Hepatocyte (in vitro differentiated cells): Measurements from ENCODE around the gene ATP6V0D1. TPM values are rescaled to one million over a fixed set of nuclear protein-coding genes. Genes with fewer than 3 reads are reported as not detected.

Experiments
- DNase-seq: peaks from one replicate; pipeline ENCODE4 v3.0.0-alpha.2; 2016; ENCODE audit warnings: low spot score
- H2AFZ ChIP-seq: fragments of 200-600 bp; sonication (generic); 2 replicates; pipeline ENCODE4 v1.6.0; 2016; ENCODE audit warnings: antibody characterized with exemption, mild to moderate bottlenecking
- H3K27ac ChIP-seq: fragments of 200-600 bp; sonication (generic); 2 replicates; pipeline ENCODE4 v1.5.1; 2016; ENCODE audit warnings: mild to moderate bottlenecking
- H3K27me3 ChIP-seq: fragments of 200-600 bp; sonication (generic); 2 replicates; pipeline ENCODE4 v1.6.1; 2016
- H3K36me3 ChIP-seq: fragments of 200-600 bp; sonication (generic); replicated peaks from 2 replicates; pipeline ENCODE4 v1.5.1; 2016; ENCODE audit warnings: low read depth; ENCODE audit not compliant: insufficient read depth
- H3K4me1 ChIP-seq: fragments of 200-600 bp; sonication (generic); 2 replicates; pipeline ENCODE4 v1.5.1; 2016; ENCODE audit warnings: mild to moderate bottlenecking, moderate library complexity; ENCODE audit not compliant: insufficient read depth
- H3K4me2 ChIP-seq: fragments of 200-600 bp; sonication (generic); 2 replicates; pipeline ENCODE4 v1.6.0; 2016
- H3K4me3 ChIP-seq: fragments of 200-600 bp; sonication (generic); 2 replicates; pipeline ENCODE4 v1.5.1; 2016; ENCODE audit warnings: mild to moderate bottlenecking
- H3K79me2 ChIP-seq: fragments of 200-600 bp; sonication (generic); 2 replicates; pipeline ENCODE4 v1.6.0; 2017; ENCODE audit warnings: mild to moderate bottlenecking
- H3K9me2 ChIP-seq: fragments of 200-600 bp; sonication (generic); replicated peaks from 2 replicates; pipeline ENCODE4 v1.6.0; 2017; ENCODE audit warnings: mild to moderate bottlenecking; ENCODE audit not compliant: insufficient read depth
- H3K9me3 ChIP-seq: fragments of 200-600 bp; sonication (generic); 2 replicates; pipeline ENCODE4 v1.5.1; 2016; ENCODE audit warnings: low read depth, mild to moderate bottlenecking
- H4K20me1 ChIP-seq: fragments of 200-600 bp; sonication (generic); 2 replicates; pipeline ENCODE4 v1.6.0; 2016; ENCODE audit warnings: mild to moderate bottlenecking; ENCODE audit not compliant: insufficient read depth, poor library complexity, severe bottlenecking
- CTCF ChIP-seq: fragments of 200-600 bp; sonication (generic); IDR thresholded peaks from 2 replicates; pipeline ENCODE4 v1.5.1; 2016; ENCODE audit warnings: antibody characterized with exemption, mild to moderate bottlenecking; ENCODE audit not compliant: poor library complexity
- EZH2 ChIP-seq: fragments of 200-600 bp; sonication (generic); IDR thresholded peaks from 2 replicates; pipeline ENCODE4 v1.6.1; 2016; ENCODE audit warnings: antibody characterized with exemption, mild to moderate bottlenecking, borderline replicate concordance
- EZH2phosphoT487 ChIP-seq: fragments of 200-600 bp; sonication (generic); IDR thresholded peaks from one replicate; pipeline ENCODE4 v1.6.1; 2018; ENCODE audit warnings: antibody characterized with exemption, mild to moderate bottlenecking, low read depth, moderate library complexity; ENCODE audit not compliant: unreplicated experiment, severe bottlenecking
- WGBS: methylation state at CpG from one replicate; pipeline ENCODE4 v1.1.6; 2016; ENCODE audit warnings: low lambda C conversion rate; ENCODE audit errors: missing lambda C conversion rate; 5-methylcytosine and 5-hydroxymethylcytosine counted together
- polyA plus RNA-seq: library from polyadenylated mRNA; unstranded; fragments of >200 nt; fragmentation: Nextera tagmentation; extraction: Ambion mirVana; gene quantifications from 2 replicates; pipeline ENCODE4 v1.2.1, GENCODE V29; 2016
- total RNA-seq: library from RNA; depleted of rRNA; stranded (reverse); fragments of >200 nt; gene quantifications from 2 replicates; pipeline ENCODE4 v1.2.3, GENCODE V29; 2014

The ATP6V0D1 gene
- total and polyA plus RNA-seq, 2 experiments from 2014 or later = 157 to 223 TPM

GRCh38 chr16:67398546-67399217, 82.3 kb downstream of the ATP6V0D1 start:
- Histone ChIP-seq H3K27me3 (peaks cover 20% of the 10 kb centered on the region), H3K4me1 (peaks cover 18% of the 10 kb centered on the region), H2AFZ (no peak overlapping the region), H4K20me1 (no peaks in the 10 kb centered on the region), H3K36me3 (no peaks in the 10 kb centered on the region), H3K9me3 (no peaks in the 10 kb centered on the region), H3K79me2 (no peaks in the 10 kb centered on the region), H3K9me2 (no peaks in the 10 kb centered on the region), H3K4me2 (no peak overlapping the region), H3K27ac (no peak overlapping the region), H3K4me3 (no peak overlapping the region)
- no peak for DNase-seq
- 93% methylated on average over 19 of the region's 19 CpGs for WGBS
- TF ChIP-seq CTCF (no peak), EZH2phosphoT487 (no peak), EZH2 (no peak)

GRCh38 chr16:67397812-67398545, 83.0 kb downstream of the ATP6V0D1 start:
- Histone ChIP-seq H4K20me1 (no peaks in the 10 kb centered on the region), H3K4me1 (peaks cover 21% of the 10 kb centered on the region), H3K27me3 (peaks cover 24% of the 10 kb centered on the region), H3K9me3 (no peaks in the 10 kb centered on the region), H2AFZ (no peak overlapping the region), H3K4me3 (no peak overlapping the region), H3K9me2 (no peaks in the 10 kb centered on the region), H3K36me3 (no peaks in the 10 kb centered on the region), H3K27ac (no peak overlapping the region), H3K4me2 (no peak overlapping the region), H3K79me2 (no peaks in the 10 kb centered on the region)
- 92% methylated on average over 18 of the region's 22 CpGs for WGBS
- TF ChIP-seq EZH2 = no peak
- no peak for TF ChIP-seq CTCF
- no peak for TF ChIP-seq EZH2phosphoT487
- DNase-seq = no peak

- Histone ChIP-seq H3K4me1 (peaks cover 24% of the 10 kb centered on the region), H3K36me3 (no peaks in the 10 kb centered on the region), H3K9me2 (no peaks in the 10 kb centered on the region)
These were observed 83.7 kb downstream of the ATP6V0D1 start for GRCh38 chr16:67397036-67397801.

More at GRCh38 chr16:67397036-67397801, 83.7 kb downstream of the ATP6V0D1 start:
- TF ChIP-seq CTCF = no peak
- TF ChIP-seq EZH2phosphoT487 = no peak
- TF ChIP-seq EZH2 = no peak
- DNase-seq = no peak
- Histone ChIP-seq H3K9me3 (no peaks in the 10 kb centered on the region), H3K27me3 (peaks cover 29% of the 10 kb centered on the region), H2AFZ (no peak overlapping the region), H3K79me2 (no peaks in the 10 kb centered on the region), H3K4me2 (peak overlapping the region; percentile 50), H3K27ac (peak overlapping the region; percentile 53), H4K20me1 (no peaks in the 10 kb centered on the region), H3K4me3 (no peak overlapping the region)
- 90% methylated on average over 15 of the region's 15 CpGs for WGBS
